GM12878 (cell line): ENCODE results near the gene GORASP2. TPM values are rescaled to one million over a fixed set of nuclear protein-coding genes. Genes with fewer than 3 reads are reported as not detected.
A peak's percentile ranks its signal among the peaks of the same experiment; 100 is the strongest.

Source experiments
- ATF2 ChIP-seq: IDR thresholded peaks from 2 replicates; pipeline ENCODE4 v1.6.1; 2012; ENCODE audit warnings: low read length, inconsistent platforms
- ATF7 ChIP-seq: fragments of 450-650 bp; IDR thresholded peaks from 2 replicates; pipeline ENCODE4 v1.6.1; 2016; ENCODE audit warnings: low read depth, mild to moderate bottlenecking
- BHLHE40 ChIP-seq, 2 experiments: fragments of 450-650 bp in 1 of 2; IDR thresholded peaks; 2 replicates each; pipeline ENCODE4 v1.6.1; 2011 to 2017; ENCODE audit warnings: low read depth in 2 of 2, borderline replicate concordance in 1 of 2, improper control_type of control experiment in 1 of 2, low read length in 1 of 2, mild to moderate bottlenecking in 1 of 2
- BMI1 ChIP-seq: fragments of 450-650 bp; IDR thresholded peaks from 2 replicates; pipeline ENCODE4 v1.6.1; 2016; ENCODE audit warnings: mild to moderate bottlenecking, moderate library complexity, borderline replicate concordance
- E4F1 ChIP-seq: fragments of 450-650 bp; IDR thresholded peaks from 2 replicates; pipeline ENCODE4 v1.6.1; 2018; ENCODE audit warnings: borderline replicate concordance, mild to moderate bottlenecking; ENCODE audit not compliant: partially characterized antibody
- EP300 ChIP-seq, 2 experiments: fragments of 150-350 bp in 1 of 2; IDR thresholded peaks; 2 replicates each; pipeline ENCODE4 v1.6.1; 2011 to 2012; ENCODE audit warnings: low read depth in 2 of 2, low read length in 2 of 2, borderline replicate concordance in 1 of 2, improper control_type of control experiment in 1 of 2, inconsistent platforms in 1 of 2; ENCODE audit not compliant: control insufficient read depth in 1 of 2
- GABPA ChIP-seq: IDR thresholded peaks from 2 replicates; pipeline ENCODE4 v1.6.1; 2014; ENCODE audit warnings: antibody characterized with exemption, low read depth, mild to moderate bottlenecking, inconsistent platforms
- GATAD2B ChIP-seq: fragments of 450-650 bp; conservative IDR thresholded peaks from 2 replicates; pipeline ENCODE4 v1.6.1; 2017; ENCODE audit warnings: low read depth, mild to moderate bottlenecking, moderate library complexity
- KAT2A ChIP-seq: conservative IDR thresholded peaks from 2 replicates; pipeline ENCODE4 v1.6.1; 2011; ENCODE audit warnings: low read depth, low read length; ENCODE audit not compliant: control insufficient read depth
- KLF5 ChIP-seq: fragments of 450-650 bp; IDR thresholded peaks from 2 replicates; pipeline ENCODE4 v1.6.1; 2014; ENCODE audit warnings: mild to moderate bottlenecking; ENCODE audit not compliant: partially characterized antibody
- MXI1 ChIP-seq: fragments of 150-350 bp; IDR thresholded peaks from 2 replicates; pipeline ENCODE4 v1.6.1; 2011; ENCODE audit warnings: low read depth, mild to moderate bottlenecking, inconsistent platforms, low read length, improper control_type of control experiment
- MYC ChIP-seq: IDR thresholded peaks from 2 replicates; pipeline ENCODE4 v1.6.1; 2011; ENCODE audit warnings: mild to moderate bottlenecking, low read length, moderate library complexity, inconsistent platforms; ENCODE audit not compliant: insufficient read depth, insufficient replicate concordance, insufficient read length, severe bottlenecking
- NFIC ChIP-seq: IDR thresholded peaks from 2 replicates; pipeline ENCODE4 v1.6.1; 2012; ENCODE audit warnings: low read depth, mild to moderate bottlenecking, inconsistent platforms, low read length, moderate library complexity
- NRF1 ChIP-seq: conservative IDR thresholded peaks from 2 replicates; pipeline ENCODE4 v1.6.1; 2011; ENCODE audit warnings: mild to moderate bottlenecking, low read depth, low read length, improper control_type of control experiment
- PAX5 ChIP-seq: IDR thresholded peaks from 2 replicates; pipeline ENCODE4 v1.6.1; 2011; ENCODE audit warnings: low read depth, low read length, borderline replicate concordance
- PML ChIP-seq: IDR thresholded peaks from 2 replicates; pipeline ENCODE4 v1.6.1; 2012; ENCODE audit warnings: low read length, inconsistent platforms
- RB1 ChIP-seq: fragments of 450-650 bp; formaldehyde crosslinking; IDR thresholded peaks from 2 replicates; pipeline ENCODE4 v1.6.1; 2017; ENCODE audit warnings: mild to moderate bottlenecking, borderline replicate concordance
- SP1 ChIP-seq: IDR thresholded peaks from one replicate; pipeline ENCODE4 v1.6.1; 2011; ENCODE audit warnings: low read depth, low read length
- SREBF2 ChIP-seq: IDR thresholded peaks from 2 replicates; pipeline ENCODE4 v1.6.1; 2012; ENCODE audit warnings: mild to moderate bottlenecking, low read length
- TCF12 ChIP-seq: IDR thresholded peaks from 2 replicates; pipeline ENCODE4 v1.6.1; 2011; ENCODE audit warnings: low read depth, mild to moderate bottlenecking, low read length
- ZNF592 ChIP-seq: fragments of 450-650 bp; IDR thresholded peaks from 2 replicates; pipeline ENCODE4 v1.6.1; 2017; ENCODE audit warnings: mild to moderate bottlenecking, moderate library complexity
- polyA plus RNA-seq, 11 experiments: library from polyadenylated mRNA; depleted of rRNA in 4 of 11; unstranded in 6 of 11; stranded (reverse) in 5 of 11; fragments of >200 nt; fragmentation: Nextera tagmentation in 4 of 11; fragmentation: Illumina TruSeq in 1 of 11; extraction: Ambion mirVana in 4 of 11; extraction: Trizol in 1 of 11; gene quantifications; 1 replicate in 1 of 11; 2 replicates in 10 of 11; pipeline versions ENCODE4 v1.2.1 to v1.2.3, GENCODE V29; 2011 to 2016; ENCODE audit warnings: inconsistent platforms in 2 of 11, missing spikeins in 2 of 11, low read depth in 1 of 11
- total RNA-seq, 4 experiments: library from RNA; depleted of rRNA in 3 of 4; stranded (reverse); fragments of >200 nt in 3 of 4; fragmentation: Illumina TruSeq in 1 of 4; extraction: Trizol in 1 of 4; gene quantifications; 2 replicates each; pipeline versions ENCODE4 v1.2.1 to v1.2.3, GENCODE V29; 2013 to 2021

GORASP2 gene
- total and polyA plus RNA-seq, 10 of the 15 experiments (the other 5 are each of a cell fraction or from before 2014, with no cell fraction given), result 26.3 to 169 (median 103) TPM

- TF ChIP-seq E4F1 (no peak), MXI1 (peak; percentile 51; the same call in 1 of the 2 replicates), GATAD2B (no peak), ATF7 (peak; percentile 87), BMI1 (no peak), MYC (no peak), BHLHE40 (IDR thresholded peaks at IDR 0.05; ENCODE audit: borderline replicate concordance in 1 of 2, low read depth in 2 of 2, low read length in 1 of 2) (no peak), ZNF592 (no peak), TCF12 (no peak), SP1 (no peak), NFIC (peak; percentile 89), NRF1 (no peak), GABPA (peak; percentile 64), EP300 (IDR thresholded peaks at IDR 0.05; ENCODE audit: borderline replicate concordance in 1 of 2, control insufficient read depth in 1 of 2, low read depth in 2 of 2, low read length in 2 of 2) (0 out of 4 replicates have a peak, but pooled peaks have one; percentile 11 to 37), KAT2A (no peak), KLF5 (no peak), PML (peak; percentile 59; the same call in 1 of the 2 replicates), ATF2 (peak; percentile 88), PAX5 (no peak), SREBF2 (no peak), RB1 (no peak)
Measured at GRCh38 chr2:170950221-170950761, 21.2 kb downstream of the GORASP2 start (continued).
